GM12873 (cell line): ENCODE results near the gene ABCC1.

Experiments used
- CTCF ChIP-seq: IDR thresholded peaks from 2 replicates; pipeline ENCODE4 v1.5.1; 2012; ENCODE audit warnings: low read depth, mild to moderate bottlenecking, moderate library complexity, low read length, control low read depth; ENCODE audit not compliant: insufficient read depth; ENCODE audit errors: missing control alignments

Gene ABCC1

GRCh38 chr16:15993946-15994665 lies 44.7 kb downstream of the ABCC1 start:
- TF ChIP-seq CTCF: no peak

- no peak for TF ChIP-seq CTCF
Observed at GRCh38 chr16:15996432-15997109, 47.2 kb downstream of the ABCC1 start.

- no peak for TF ChIP-seq CTCF
Observed at GRCh38 chr16:16000685-16001084, 51.3 kb downstream of the ABCC1 start.

GRCh38 chr16:16001596-16002255 lies 52.3 kb downstream of the ABCC1 start:
- no peak for TF ChIP-seq CTCF

- TF ChIP-seq CTCF: no peak
Observed at GRCh38 chr16:16003719-16004313, 54.4 kb downstream of the ABCC1 start.

GRCh38 chr16:16004314-16004749 lies 54.9 kb downstream of the ABCC1 start:
- no peak for TF ChIP-seq CTCF

GRCh38 chr16:16005721-16006120 lies 56.3 kb downstream of the ABCC1 start:
- TF ChIP-seq CTCF: no peak
